ENCODE data around the gene STX17.
"Not testable (repeated sequence)": the region's sequence is repeated elsewhere in the genome, so short reads cannot be mapped to it uniquely, and the experiment has no call there.

Gene STX17

GRCh38 chr9:99906403-99907207 is at the start of gene STX17:
Gene STX17, plus strand, starts transcription at chr9:99906654. Its CDS starts 8,586 bp downstream, at chr9:99915240.
- peak; percentile 76 for DNase-seq (ENCODE audit: low spot score)

GRCh38 chr9:99857576-99857975 is 48.9 kb upstream of the STX17 start:
- DNase-seq (ENCODE audit: low spot score), result not testable (repeated sequence)

- no peak for DNase-seq (ENCODE audit: low spot score)
Observed at GRCh38 chr9:99858087-99858486, 48.4 kb upstream of the STX17 start.

- no peak for DNase-seq (ENCODE audit: low spot score)
Observed at GRCh38 chr9:99859243-99859980, 47.0 kb upstream of the STX17 start.

GRCh38 chr9:99860266-99860665 is 46.2 kb upstream of the STX17 start:
- DNase-seq (ENCODE audit: low spot score), result no peak

GRCh38 chr9:99863955-99864354 is 42.5 kb upstream of the STX17 start:
- no peak for DNase-seq (ENCODE audit: low spot score)

GRCh38 chr9:99866398-99866797 is 40.1 kb upstream of the STX17 start:
- DNase-seq (ENCODE audit: low spot score), result no peak

- DNase-seq (ENCODE audit: low spot score), result no peak
Observed at GRCh38 chr9:99867536-99867935, 38.9 kb upstream of the STX17 start.

GRCh38 chr9:99867968-99868367 is 38.5 kb upstream of the STX17 start:
- no peak for DNase-seq (ENCODE audit: low spot score)

- no peak for DNase-seq (ENCODE audit: low spot score)
Observed at GRCh38 chr9:99868845-99869244, 37.6 kb upstream of the STX17 start.

- no peak for DNase-seq (ENCODE audit: low spot score)
Observed at GRCh38 chr9:99870126-99870525, 36.3 kb upstream of the STX17 start.

- no peak for DNase-seq (ENCODE audit: low spot score)
Observed at GRCh38 chr9:99873531-99873930, 32.9 kb upstream of the STX17 start.

GRCh38 chr9:99873943-99874584 is 32.4 kb upstream of the STX17 start:
- DNase-seq (ENCODE audit: low spot score), result no peak

- DNase-seq (ENCODE audit: low spot score), result no peak
Observed at GRCh38 chr9:99876190-99876589, 30.3 kb upstream of the STX17 start.

GRCh38 chr9:99878651-99879050 is 27.8 kb upstream of the STX17 start:
- no peak for DNase-seq (ENCODE audit: low spot score)

GRCh38 chr9:99881769-99882168 is 24.7 kb upstream of the STX17 start:
- DNase-seq (ENCODE audit: low spot score), result no peak

GRCh38 chr9:99885747-99886146 is 20.7 kb upstream of the STX17 start:
- DNase-seq (ENCODE audit: low spot score), result no peak

GRCh38 chr9:99889120-99889519 is 17.3 kb upstream of the STX17 start:
- DNase-seq (ENCODE audit: low spot score), result no peak

GRCh38 chr9:99894826-99895225 is 11.6 kb upstream of the STX17 start:
- no peak for DNase-seq (ENCODE audit: low spot score)

GRCh38 chr9:99895510-99895909 is 10.9 kb upstream of the STX17 start:
- no peak for DNase-seq (ENCODE audit: low spot score)

GRCh38 chr9:99896119-99896518 is 10.3 kb upstream of the STX17 start:
- DNase-seq (ENCODE audit: low spot score), result no peak

- no peak for DNase-seq (ENCODE audit: low spot score)
Observed at GRCh38 chr9:99903393-99903792, 3.1 kb upstream of the STX17 start.

GRCh38 chr9:99905833-99906402 is 536 bp upstream of the STX17 start:
- no peak for DNase-seq (ENCODE audit: low spot score)

All from CD4-positive, alpha-beta T cell treated with Interleukin-6 at 100 ng/mL for 8 hours (primary cell).